Endodermal cell (in vitro differentiated cells): ENCODE measurements around the gene ADCK2. TPM values are rescaled to one million over a fixed set of nuclear protein-coding genes. Genes with fewer than 3 reads are reported as not detected.

Experiments used
- DNase-seq: peaks from one replicate; pipeline ENCODE4 v3.0.0-alpha.2; 2017
- H3K27ac ChIP-seq: 2 replicates; pipeline ENCODE4 v1.5.1; 2013; ENCODE audit warnings: mild to moderate bottlenecking, low read depth, low read length, moderate library complexity
- H3K27me3 ChIP-seq: 2 replicates; pipeline ENCODE4 v1.6.1; 2013; ENCODE audit warnings: mild to moderate bottlenecking, low read length, moderate library complexity; ENCODE audit not compliant: insufficient read depth, control insufficient read depth, poor library complexity, severe bottlenecking
- H3K36me3 ChIP-seq: 2 replicates; pipeline ENCODE4 v1.7.0; 2013; ENCODE audit warnings: mild to moderate bottlenecking, low read length, moderate library complexity; ENCODE audit not compliant: control insufficient read depth, insufficient read depth
- H3K4me1 ChIP-seq: one replicate; pipeline ENCODE4 v1.7.0; 2013; ENCODE audit warnings: low read length; ENCODE audit not compliant: control insufficient read depth, insufficient read depth
- H3K4me3 ChIP-seq: 2 replicates; pipeline ENCODE4 v1.5.1; 2013; ENCODE audit warnings: mild to moderate bottlenecking, low read length, moderate library complexity
- H3K9ac ChIP-seq: 2 replicates; pipeline ENCODE4 v1.6.1; 2013; ENCODE audit warnings: mild to moderate bottlenecking, low read length, moderate library complexity; ENCODE audit not compliant: poor library complexity, severe bottlenecking; ENCODE audit errors: extremely low read depth
- H3K9me3 ChIP-seq: 2 replicates; pipeline ENCODE4 v1.6.1; 2013; ENCODE audit warnings: mild to moderate bottlenecking, low read length, moderate library complexity; ENCODE audit not compliant: control insufficient read depth
- H3K27ac Mint-ChIP-seq: 2 replicates; pipeline ENCODE4 v1.8.0; 2020; ENCODE audit warnings: mixed read lengths
- H3K27me3 Mint-ChIP-seq: 2 replicates; pipeline ENCODE4 v1.8.0; 2021; ENCODE audit warnings: mild to moderate bottlenecking, mixed read lengths; ENCODE audit not compliant: insufficient read depth
- H3K36me3 Mint-ChIP-seq: 2 replicates; pipeline ENCODE4 v1.8.0; 2020; ENCODE audit warnings: low read depth, mixed read lengths
- H3K4me1 Mint-ChIP-seq: 2 replicates; pipeline ENCODE4 v1.8.0; 2020; ENCODE audit warnings: mixed read lengths
- H3K4me3 Mint-ChIP-seq: 2 replicates; pipeline ENCODE4 v1.8.0; 2020; ENCODE audit warnings: mild to moderate bottlenecking, moderate library complexity, mixed read lengths
- H3K9me3 Mint-ChIP-seq: 2 replicates; pipeline ENCODE4 v1.8.0; 2020; ENCODE audit warnings: mild to moderate bottlenecking, mixed read lengths
- WGBS, 2 experiments: methylation state at CpG; one replicate each; pipeline versions ENCODE4 v1.1.5 to v1.1.7; 2013; ENCODE audit warnings: missing lambda C conversion rate in 2 of 2, mixed read lengths in 1 of 2; ENCODE audit not compliant: insufficient coverage in 1 of 2, insufficient read length in 1 of 2; 5-methylcytosine and 5-hydroxymethylcytosine counted together
- total RNA-seq, 2 donors: library from RNA; stranded (reverse); fragmentation: NEBNext Ultra II Directional in 1 of 2; extraction: Animal tissue kit (Norgen Biotek cat#: 25700) in 1 of 2; gene quantifications; 2 replicates in 1 of 2; 3 replicates in 1 of 2; pipeline ENCODE4 v1.2.1, GENCODE V29; 2021
- TF ChIP-seq, protein P1 (sequence below): fragments of 200-600 bp; sonication (generic); conservative IDR thresholded peaks from 2 replicates; pipeline ENCODE4 v1.5.0; 2021; ENCODE audit warnings: antibody characterized with exemption, mild to moderate bottlenecking

The ADCK2 gene
- total RNA-seq, 2 donors from 2014 or later, result 13.5 to 17.8 TPM

DNA sequence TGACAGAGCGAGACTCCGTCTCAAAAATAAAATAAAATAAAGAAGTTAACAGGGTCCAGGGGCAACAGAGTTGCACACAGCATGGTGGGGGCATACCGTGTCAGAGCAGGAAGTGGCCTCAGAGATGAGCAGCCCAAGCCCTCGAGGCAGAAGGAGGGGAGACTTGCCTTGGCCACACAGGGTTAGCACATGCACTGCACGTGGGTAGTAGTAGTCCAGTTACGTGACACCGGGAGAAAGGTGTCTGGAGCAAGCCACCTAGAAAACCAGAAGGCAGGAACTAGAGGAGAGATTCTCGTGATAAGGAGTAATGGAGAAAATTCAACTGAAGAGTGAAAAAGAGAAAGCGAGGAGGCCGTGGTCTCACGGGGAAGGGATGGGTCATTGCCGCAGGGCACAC lies 22.4 kb upstream of the ADCK2 start:
- no peaks in the 10 kb centered on the region for H3K9me3 Mint-ChIP-seq
- no peaks in the 10 kb centered on the region for H3K36me3 Mint-ChIP-seq
- H3K27ac Mint-ChIP-seq, result no peak overlapping the region
- Histone ChIP-seq H3K9ac (no peak overlapping the region), H3K4me1 (peaks cover 3% of the 10 kb centered on the region), H3K4me3 (no peak overlapping the region), H3K9me3 (no peaks in the 10 kb centered on the region), H3K36me3 (no peaks in the 10 kb centered on the region), H3K27me3 (no peaks in the 10 kb centered on the region), H3K27ac (no peak overlapping the region)
- TF ChIP-seq, protein P1, sequence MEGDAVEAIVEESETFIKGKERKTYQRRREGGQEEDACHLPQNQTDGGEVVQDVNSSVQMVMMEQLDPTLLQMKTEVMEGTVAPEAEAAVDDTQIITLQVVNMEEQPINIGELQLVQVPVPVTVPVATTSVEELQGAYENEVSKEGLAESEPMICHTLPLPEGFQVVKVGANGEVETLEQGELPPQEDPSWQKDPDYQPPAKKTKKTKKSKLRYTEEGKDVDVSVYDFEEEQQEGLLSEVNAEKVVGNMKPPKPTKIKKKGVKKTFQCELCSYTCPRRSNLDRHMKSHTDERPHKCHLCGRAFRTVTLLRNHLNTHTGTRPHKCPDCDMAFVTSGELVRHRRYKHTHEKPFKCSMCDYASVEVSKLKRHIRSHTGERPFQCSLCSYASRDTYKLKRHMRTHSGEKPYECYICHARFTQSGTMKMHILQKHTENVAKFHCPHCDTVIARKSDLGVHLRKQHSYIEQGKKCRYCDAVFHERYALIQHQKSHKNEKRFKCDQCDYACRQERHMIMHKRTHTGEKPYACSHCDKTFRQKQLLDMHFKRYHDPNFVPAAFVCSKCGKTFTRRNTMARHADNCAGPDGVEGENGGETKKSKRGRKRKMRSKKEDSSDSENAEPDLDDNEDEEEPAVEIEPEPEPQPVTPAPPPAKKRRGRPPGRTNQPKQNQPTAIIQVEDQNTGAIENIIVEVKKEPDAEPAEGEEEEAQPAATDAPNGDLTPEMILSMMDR, result no peak
- H3K4me3 Mint-ChIP-seq, result no peak overlapping the region
- H3K27me3 Mint-ChIP-seq, result no peaks in the 10 kb centered on the region
- peaks cover 15% of the 10 kb centered on the region for H3K4me1 Mint-ChIP-seq
- no peak for DNase-seq
- 91% methylated on average over 9 to 12 of the region's 12 CpGs for WGBS, 2 experiments

DNA sequence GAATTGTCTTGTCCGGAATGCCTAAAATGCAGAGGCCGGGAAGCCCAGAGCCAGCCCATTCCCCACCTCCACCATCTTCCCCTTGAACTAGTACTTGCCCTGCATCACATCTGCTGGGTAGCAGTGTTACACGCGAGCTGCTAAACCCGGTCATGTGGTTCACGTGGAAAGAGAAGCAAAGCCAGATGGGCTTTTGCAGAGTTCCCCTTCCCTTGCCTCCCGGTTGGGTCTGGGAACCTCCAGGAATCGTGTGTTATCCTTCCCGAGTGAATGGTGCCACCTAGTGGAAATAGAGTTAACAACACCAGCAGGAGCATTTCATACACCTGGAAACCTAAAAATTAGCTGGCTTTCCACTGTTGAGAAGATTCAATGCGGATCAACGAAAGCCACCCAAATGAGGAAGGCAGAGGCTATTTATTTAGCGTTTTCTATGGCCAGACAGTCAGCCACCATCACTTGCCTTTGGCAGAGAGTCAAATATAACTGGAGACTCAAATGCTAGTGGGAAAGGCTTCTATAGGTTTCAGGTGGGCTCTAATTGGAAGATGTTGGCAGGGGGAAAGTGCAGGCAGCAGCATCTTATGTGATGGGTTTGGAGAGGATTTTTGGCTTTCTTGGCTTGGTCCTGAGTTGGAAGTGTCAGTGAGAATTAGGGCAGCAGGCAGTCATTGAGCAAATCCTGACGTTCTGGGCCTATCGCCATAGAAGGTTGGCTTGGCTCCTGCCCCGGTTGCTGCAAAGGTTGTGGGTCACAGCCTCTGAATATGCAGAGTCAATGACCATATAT lies 19.2 kb upstream of the ADCK2 start:
- H3K27ac Mint-ChIP-seq, result no peak overlapping the region

DNA sequence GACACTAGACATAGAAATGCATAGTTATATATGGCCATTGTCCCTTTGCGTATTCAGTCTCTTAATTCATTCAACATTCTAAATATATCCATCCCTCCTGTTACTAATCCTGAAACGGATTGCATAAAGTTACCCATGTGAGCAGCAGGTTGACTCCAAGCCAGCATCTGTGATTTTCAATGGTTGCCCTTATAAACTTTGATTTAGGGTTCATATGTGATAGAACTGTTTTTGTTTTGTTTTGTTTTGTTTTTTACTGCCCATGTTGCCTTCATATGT lies 18.7 kb upstream of the ADCK2 start:
- Histone ChIP-seq H3K9ac (no peak overlapping the region), H3K27me3 (no peaks in the 10 kb centered on the region), H3K4me1 (peaks cover 3% of the 10 kb centered on the region), H3K36me3 (no peaks in the 10 kb centered on the region), H3K27ac (no peak overlapping the region), H3K4me3 (no peak overlapping the region), H3K9me3 (no peaks in the 10 kb centered on the region)
- TF ChIP-seq, protein P1, result no peak
- H3K27me3 Mint-ChIP-seq, result no peaks in the 10 kb centered on the region
- peaks cover 15% of the 10 kb centered on the region for H3K4me1 Mint-ChIP-seq
- WGBS, 2 experiments, result 94 to 100% methylated on average over 1 to 2 of the region's 2 CpGs
- H3K27ac Mint-ChIP-seq, result no peak overlapping the region
- no peaks in the 10 kb centered on the region for H3K9me3 Mint-ChIP-seq
- H3K36me3 Mint-ChIP-seq, result no peaks in the 10 kb centered on the region
- no peak overlapping the region for H3K4me3 Mint-ChIP-seq
- no peak for DNase-seq

More for the DNA sequence above, 19.2 kb upstream of the ADCK2 start:
- no peak overlapping the region for H3K4me3 ChIP-seq
- H3K27me3 Mint-ChIP-seq, result no peaks in the 10 kb centered on the region
- peaks cover 3% of the 10 kb centered on the region for H3K4me1 ChIP-seq
- 20 to 42% methylated on average over 9 to 15 of the region's 15 CpGs for WGBS, 2 experiments
- no peaks in the 10 kb centered on the region for H3K36me3 Mint-ChIP-seq
- no peak overlapping the region for H3K4me3 Mint-ChIP-seq
- TF ChIP-seq, protein P1, result peak; percentile 90
- H3K27me3 ChIP-seq, result no peaks in the 10 kb centered on the region
- H3K9ac ChIP-seq, result no peak overlapping the region
- H3K27ac ChIP-seq, result no peak overlapping the region
- peak; percentile 90 for DNase-seq
- H3K9me3 ChIP-seq, result no peaks in the 10 kb centered on the region
- no peaks in the 10 kb centered on the region for H3K9me3 Mint-ChIP-seq
- H3K4me1 Mint-ChIP-seq, result peaks cover 15% of the 10 kb centered on the region
- H3K36me3 ChIP-seq, result no peaks in the 10 kb centered on the region
